NCI-H1105 treated with DMSO at 0.1 percent for 48 hours (cell line): Measurements from ENCODE around the gene GATA2.

ENCODE experiments used
- DNase-seq: peaks from one replicate; lab custom pipeline; 2025; lab: John Stamatoyannopoulos, UW

The GATA2 gene

DNA sequence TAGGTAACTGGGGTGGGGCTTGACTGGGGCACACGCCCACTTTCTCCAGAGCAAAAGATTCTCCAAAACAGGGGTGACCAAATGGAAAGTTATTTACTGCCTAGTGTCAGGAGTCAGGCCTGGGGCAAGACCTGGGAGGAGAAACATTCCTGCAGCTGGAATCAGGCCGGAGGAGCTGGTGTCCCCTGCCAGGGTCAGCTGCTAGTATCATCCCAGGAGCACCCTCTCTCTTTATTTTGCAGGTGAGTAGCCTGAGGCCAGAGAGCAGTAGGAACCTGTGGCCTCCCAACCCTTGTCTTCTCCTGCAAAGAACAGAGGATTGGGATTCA is 59.2 kb downstream of the GATA2 start:
- no peak for DNase-seq

DNA sequence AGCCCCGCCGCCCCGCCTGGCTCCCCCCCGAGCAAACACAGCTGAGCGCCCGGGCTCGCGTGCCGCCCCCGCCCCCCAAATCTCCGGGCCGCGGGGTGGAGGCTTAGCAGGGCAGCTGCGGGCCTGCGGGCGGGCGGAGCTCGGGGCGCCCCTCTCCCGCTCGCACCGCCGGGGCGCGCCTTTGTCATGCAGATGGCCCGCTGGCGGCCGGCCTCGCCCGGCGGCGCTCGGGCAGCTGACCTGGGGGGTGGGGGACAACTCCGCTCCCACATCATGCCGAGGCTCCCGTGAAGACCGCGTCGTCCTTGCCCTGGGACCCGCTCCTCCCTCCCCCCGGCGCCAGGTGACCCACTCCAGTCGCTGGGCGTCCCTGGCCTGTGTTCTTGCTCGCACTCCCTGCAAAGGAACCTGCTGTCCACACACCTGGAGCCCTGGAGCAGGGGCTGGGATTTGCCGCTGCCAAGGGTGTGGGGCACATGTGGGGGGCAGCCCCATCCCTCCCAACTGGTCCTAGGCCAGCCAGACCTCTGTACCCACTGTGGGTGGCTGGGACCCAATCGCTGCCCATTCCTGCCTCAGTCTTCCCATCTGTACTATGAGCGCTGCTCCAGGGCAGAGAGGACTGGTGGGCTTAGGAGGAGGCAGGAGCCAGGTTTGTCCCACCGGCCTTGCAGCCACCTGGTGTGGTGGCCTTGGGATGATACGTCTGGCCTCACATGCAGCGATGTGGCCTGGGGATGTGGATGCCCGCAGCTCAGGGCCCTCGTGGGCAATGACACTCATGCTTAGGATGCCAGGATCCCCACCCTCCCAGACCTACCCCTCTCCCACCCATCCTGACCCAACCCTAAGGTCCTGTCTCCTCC is 59.8 kb downstream of the GATA2 start:
- peak; percentile 60 for DNase-seq

DNA sequence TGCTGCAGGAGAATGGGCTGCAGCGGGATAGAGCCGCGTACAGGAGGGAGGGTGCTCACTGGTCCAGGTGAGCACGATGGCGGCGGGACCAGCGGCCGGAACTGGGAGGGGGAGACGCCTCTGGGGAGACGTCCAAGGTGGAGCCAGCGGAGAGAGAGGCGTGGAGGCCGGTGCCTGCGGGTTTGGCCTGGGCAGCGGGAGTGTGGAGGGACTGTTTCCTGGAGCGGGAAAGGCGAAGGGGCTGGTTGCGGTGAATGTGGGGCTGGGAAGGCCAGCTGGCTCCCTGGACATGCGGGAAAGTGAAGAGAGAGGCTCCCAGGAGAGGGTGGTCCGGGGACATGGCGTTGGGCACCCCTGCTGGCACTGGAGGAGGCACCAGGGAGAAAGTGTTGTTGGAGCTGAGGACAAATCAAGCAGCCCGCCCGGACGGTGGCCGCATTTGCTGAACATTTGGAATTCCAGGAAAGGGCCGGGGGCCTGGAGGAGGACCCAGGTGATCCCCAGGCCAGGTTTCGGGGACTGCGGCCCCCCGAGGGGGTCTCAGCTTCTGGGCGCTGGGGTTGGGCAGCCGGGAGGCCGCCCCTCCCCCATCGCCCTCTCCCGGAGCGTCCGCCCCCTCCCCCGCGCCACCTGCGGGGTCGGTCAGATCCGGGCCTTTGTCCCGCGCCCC is 60.6 kb downstream of the GATA2 start:
- DNase-seq = peak; percentile 45

DNA sequence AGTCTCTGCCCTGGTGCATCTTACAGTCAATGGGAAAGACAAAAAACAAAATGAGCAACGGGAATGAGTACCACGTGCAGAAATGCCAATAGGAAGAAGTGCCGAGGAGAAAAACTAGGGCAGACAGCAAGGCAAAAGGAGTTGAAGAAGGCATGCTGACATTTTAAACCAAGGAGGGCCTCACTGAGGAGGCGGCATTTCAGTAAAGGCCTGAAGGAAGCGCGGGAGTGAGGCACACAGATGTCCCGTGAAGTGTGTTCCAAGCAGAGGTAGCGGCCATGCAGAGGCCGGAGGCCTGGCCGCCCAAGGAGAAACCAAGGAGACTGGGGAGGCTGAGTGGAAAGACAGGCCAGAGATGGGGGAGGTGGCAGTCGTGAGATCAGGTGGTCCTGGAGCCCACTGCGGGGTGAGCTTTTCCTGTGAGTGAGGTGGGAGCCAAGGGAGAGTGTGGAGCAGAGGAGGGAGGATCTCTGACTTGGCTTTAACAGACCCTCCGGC is 61.1 kb downstream of the GATA2 start:
- no peak for DNase-seq

DNA sequence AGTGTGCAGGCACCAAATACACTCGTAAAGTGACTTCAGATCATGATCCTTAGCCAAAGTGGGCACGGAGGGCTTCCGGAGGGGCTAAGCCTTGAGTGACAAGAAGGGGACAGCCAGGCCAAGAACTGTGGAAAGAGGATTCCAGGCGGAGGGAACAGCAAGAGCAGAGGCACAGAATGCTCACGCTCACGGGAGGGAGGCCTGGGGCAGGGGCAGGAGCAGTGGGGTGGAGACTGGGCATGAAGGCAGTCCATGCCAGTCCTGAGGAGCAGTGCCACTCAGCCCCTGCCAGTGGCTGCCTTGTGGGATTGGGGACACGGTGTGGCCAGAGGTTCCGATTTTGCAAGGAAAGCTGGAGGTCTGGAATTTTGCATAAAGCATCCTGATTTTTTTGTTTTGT is 62.3 kb downstream of the GATA2 start:
- DNase-seq = no peak

DNA sequence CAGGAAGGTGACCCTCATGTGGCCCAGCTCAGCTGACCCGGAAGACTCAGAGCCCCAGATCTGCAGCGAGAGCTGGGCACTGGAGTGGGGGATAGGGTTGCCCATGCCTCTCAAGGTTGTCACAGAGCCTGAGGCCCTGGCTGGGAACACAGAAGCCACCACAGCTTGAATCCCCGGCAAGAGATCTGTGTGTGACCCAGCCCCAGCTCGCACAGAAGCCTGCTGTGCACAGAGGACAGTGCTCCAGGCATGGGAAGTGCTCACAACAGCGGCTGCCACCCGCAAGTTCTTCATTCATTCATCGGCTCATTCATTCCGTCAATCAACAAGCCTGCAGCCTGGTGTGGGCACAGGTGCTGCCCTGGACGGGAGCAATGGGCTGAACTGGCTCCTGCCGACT is 62.7 kb downstream of the GATA2 start:
- no peak for DNase-seq

DNA sequence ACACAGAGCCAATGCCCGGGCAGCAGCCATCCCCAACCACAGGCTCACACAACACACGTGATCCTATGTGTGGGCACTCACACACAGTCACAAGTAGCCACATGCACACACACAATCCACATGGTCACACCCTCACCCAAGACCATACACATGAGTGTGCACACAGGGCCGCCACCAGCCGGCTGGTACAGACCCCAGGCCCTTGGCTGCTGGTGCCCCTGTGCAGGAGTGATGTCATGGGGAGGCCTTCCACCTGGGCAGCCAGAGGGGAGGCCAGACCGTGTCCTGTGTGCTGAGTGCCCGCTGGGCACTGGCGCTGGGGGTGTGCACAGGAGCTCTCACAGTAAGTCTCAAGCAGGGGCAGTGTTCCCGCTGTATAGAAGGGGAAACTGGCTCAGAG is 63.2 kb downstream of the GATA2 start:
- no peak for DNase-seq
